Left renal cortex interstitium (tissue), 4 donors: ENCODE results near the gene FLRT2. TPM values are rescaled to one million over a fixed set of nuclear protein-coding genes. Genes with fewer than 3 reads are reported as not detected.

Experiments used
- DNase-seq, 4 donors: peaks; one replicate each; pipeline ENCODE4 v3.0.0-alpha.2; 2013; ENCODE audit warnings: low read depth in 4 of 4, low spot score in 2 of 4, missing footprints in 1 of 4
- polyA plus RNA-seq, 4 donors: library from polyadenylated mRNA; unstranded; fragments of 120-200 nt; gene quantifications; one replicate each; pipeline ENCODE4 v1.2.1, GENCODE V29; 2013; ENCODE audit not compliant: insufficient read length in 4 of 4

The FLRT2 gene
- polyA plus RNA-seq, 4 donors = 223 to 278 (median 233) TPM

GRCh38 chr14:85528897-85529631, 880 bp upstream of the FLRT2 start:
- peak in 3 of 4 donors; percentile 24 to 64 (median 41) for DNase-seq

- peak in 1 of 4 donors; percentile 9 for DNase-seq
Measured at GRCh38 chr14:85530626-85531025, 682 bp downstream of the FLRT2 start.

- DNase-seq = peak; percentile 28 to 80 (median 65)
Measured at GRCh38 chr14:85531141-85531586, 1.2 kb downstream of the FLRT2 start.

- DNase-seq = peak; percentile 53 to 82 (median 68)
Measured at GRCh38 chr14:85531587-85532373, 1.8 kb downstream of the FLRT2 start.

GRCh38 chr14:85532374-85533022, 2.6 kb downstream of the FLRT2 start:
- peak in 2 of 4 donors; percentile 3 to 31 for DNase-seq

- peak in 3 of 4 donors; percentile 53 to 80 (median 72) for DNase-seq
Measured at GRCh38 chr14:85533023-85533860, 3.3 kb downstream of the FLRT2 start.

- peak in 1 of 4 donors; percentile 26 for DNase-seq
Measured at GRCh38 chr14:85533861-85534291, 3.9 kb downstream of the FLRT2 start.

- DNase-seq = peak in 3 of 4 donors; percentile 28 to 41 (median 37)
Measured at GRCh38 chr14:85534458-85535293, 4.7 kb downstream of the FLRT2 start.

- DNase-seq = peak in 1 of 4 donors; percentile 24
Measured at GRCh38 chr14:85535321-85535720, 5.4 kb downstream of the FLRT2 start.

GRCh38 chr14:85535991-85536832, 6.3 kb downstream of the FLRT2 start:
- DNase-seq = peak in 3 of 4 donors; percentile 22 to 39 (median 34)

GRCh38 chr14:85536833-85537190, 6.9 kb downstream of the FLRT2 start:
- DNase-seq = peak in 3 of 4 donors; percentile 24 to 34 (median 24)

- peak in 1 of 4 donors; percentile 8 for DNase-seq
Measured at GRCh38 chr14:85537526-85537925, 7.6 kb downstream of the FLRT2 start.

GRCh38 chr14:85538636-85539035, 8.7 kb downstream of the FLRT2 start:
- DNase-seq = no peak

GRCh38 chr14:85539510-85539909, 9.6 kb downstream of the FLRT2 start:
- no peak for DNase-seq

GRCh38 chr14:85542623-85543022, 12.7 kb downstream of the FLRT2 start:
- no peak for DNase-seq

- no peak for DNase-seq
Measured at GRCh38 chr14:85545738-85546137, 15.8 kb downstream of the FLRT2 start.

GRCh38 chr14:85546390-85546789, 16.4 kb downstream of the FLRT2 start:
- no peak for DNase-seq

GRCh38 chr14:85549697-85550096, 19.8 kb downstream of the FLRT2 start:
- no peak for DNase-seq
